SK-N-SH treated with all-trans-retinoic acid at 6 μM for 48 hours (cell line): ENCODE measurements around the gene OBSL1.

Source experiments
- ATAC-seq: fragments of 200-7000 bp; cut with Tn5 transposase; 3 replicates; pipeline ENCODE4 v1.9.1; 2020; ENCODE audit warnings: mild to moderate bottlenecking, moderate library complexity
- ARNTL ChIP-seq: fragments of 450-650 bp; formaldehyde crosslinking; IDR thresholded peaks from 2 replicates; pipeline ENCODE4 v1.5.0; 2020; ENCODE audit warnings: low read depth, mild to moderate bottlenecking, moderate library complexity, borderline replicate concordance
- BACH2 ChIP-seq: fragments of 250-450 bp; sonication (Bioruptor Pico); IDR thresholded peaks from 2 replicates; pipeline ENCODE4 v1.9.0; 2021; ENCODE audit warnings: mild to moderate bottlenecking, borderline replicate concordance
- CSDC2 ChIP-seq: fragments of 250-450 bp; sonication (Bioruptor Pico); IDR thresholded peaks from 2 replicates; pipeline ENCODE4 v1.5.0; 2020; ENCODE audit warnings: mild to moderate bottlenecking, moderate library complexity
- ESRRG ChIP-seq: fragments of 250-450 bp; sonication (Bioruptor Pico); IDR thresholded peaks from 2 replicates; pipeline ENCODE4 v1.6.1; 2021; ENCODE audit warnings: mild to moderate bottlenecking
- GLIS3 ChIP-seq: fragments of 250-450 bp; sonication (Bioruptor Pico); IDR thresholded peaks from 2 replicates; pipeline ENCODE4 v1.5.0; 2020; ENCODE audit warnings: mild to moderate bottlenecking, moderate library complexity
- ISL1 ChIP-seq: fragments of 250-450 bp; sonication (Bioruptor Pico); IDR thresholded peaks from 2 replicates; pipeline ENCODE4 v2.1.2; 2022; ENCODE audit warnings: mild to moderate bottlenecking, moderate library complexity
- OSR1 ChIP-seq: fragments of 250-450 bp; sonication (Bioruptor Pico); IDR thresholded peaks from 2 replicates; pipeline ENCODE4 v1.8.0; 2022; ENCODE audit warnings: moderate library complexity, mild to moderate bottlenecking, inconsistent platforms
- RARB ChIP-seq: fragments of 250-450 bp; sonication (Bioruptor Pico); IDR thresholded peaks from 2 replicates; pipeline ENCODE4 v1.8.0; 2021; ENCODE audit warnings: mild to moderate bottlenecking, moderate library complexity
- SNAI2 ChIP-seq: fragments of 250-450 bp; sonication (Bioruptor Pico); IDR thresholded peaks from 2 replicates; pipeline ENCODE4 v1.5.0; 2020; ENCODE audit warnings: mild to moderate bottlenecking, moderate library complexity
- TCF4 ChIP-seq: fragments of 250-450 bp; sonication (Bioruptor Pico); IDR thresholded peaks from 2 replicates; pipeline ENCODE4 v1.8.0; 2021; ENCODE audit warnings: mild to moderate bottlenecking, moderate library complexity, borderline replicate concordance
- TOX ChIP-seq: fragments of 250-450 bp; sonication (Bioruptor Pico); IDR thresholded peaks from 2 replicates; pipeline ENCODE4 v1.8.0; 2021; ENCODE audit warnings: mild to moderate bottlenecking, moderate library complexity, borderline replicate concordance
- ZC3H10 ChIP-seq: fragments of 250-450 bp; sonication (Bioruptor Pico); IDR thresholded peaks from 2 replicates; pipeline ENCODE4 v1.5.1; 2021; ENCODE audit warnings: mild to moderate bottlenecking, moderate library complexity
- ZFP3 ChIP-seq: fragments of 250-450 bp; sonication (Bioruptor Pico); IDR thresholded peaks from 2 replicates; pipeline ENCODE4 v1.5.0; 2020; ENCODE audit warnings: mild to moderate bottlenecking, moderate library complexity
- ZFP30 ChIP-seq: fragments of 450-650 bp; formaldehyde crosslinking; IDR thresholded peaks from 2 replicates; pipeline ENCODE4 v1.5.0; 2022; ENCODE audit warnings: mild to moderate bottlenecking, moderate library complexity
- ZNF565 ChIP-seq: fragments of 450-650 bp; formaldehyde crosslinking; conservative IDR thresholded peaks from 2 replicates; pipeline ENCODE4 v1.5.0; 2020; ENCODE audit warnings: low read depth, mild to moderate bottlenecking, moderate library complexity
- ZNF70 ChIP-seq: fragments of 450-650 bp; formaldehyde crosslinking; IDR thresholded peaks from 2 replicates; pipeline ENCODE4 v1.5.0; 2020; ENCODE audit warnings: mild to moderate bottlenecking, moderate library complexity
- TF ChIP-seq, protein P1 (sequence below): fragments of 250-450 bp; sonication (Bioruptor Pico); IDR thresholded peaks from 2 replicates; pipeline ENCODE4 v1.5.1; 2021; ENCODE audit warnings: mild to moderate bottlenecking, moderate library complexity
- TF ChIP-seq, protein P2 (sequence below): fragments of 250-450 bp; sonication (Bioruptor Pico); IDR thresholded peaks from 2 replicates; pipeline ENCODE4 v1.5.1; 2020; ENCODE audit warnings: low read depth, mild to moderate bottlenecking, moderate library complexity
- TF ChIP-seq, protein P3 (sequence below): fragments of 250-450 bp; sonication (Bioruptor Pico); IDR thresholded peaks from 2 replicates; pipeline ENCODE4 v1.8.0; 2021; ENCODE audit warnings: low read depth, mild to moderate bottlenecking, moderate library complexity, borderline replicate concordance
- TF ChIP-seq, protein P4 (sequence below): fragments of 250-450 bp; sonication (Bioruptor Pico); IDR thresholded peaks from 2 replicates; pipeline ENCODE4 v1.8.0; 2020; ENCODE audit warnings: mild to moderate bottlenecking, moderate library complexity, borderline replicate concordance

Gene OBSL1

DNA sequence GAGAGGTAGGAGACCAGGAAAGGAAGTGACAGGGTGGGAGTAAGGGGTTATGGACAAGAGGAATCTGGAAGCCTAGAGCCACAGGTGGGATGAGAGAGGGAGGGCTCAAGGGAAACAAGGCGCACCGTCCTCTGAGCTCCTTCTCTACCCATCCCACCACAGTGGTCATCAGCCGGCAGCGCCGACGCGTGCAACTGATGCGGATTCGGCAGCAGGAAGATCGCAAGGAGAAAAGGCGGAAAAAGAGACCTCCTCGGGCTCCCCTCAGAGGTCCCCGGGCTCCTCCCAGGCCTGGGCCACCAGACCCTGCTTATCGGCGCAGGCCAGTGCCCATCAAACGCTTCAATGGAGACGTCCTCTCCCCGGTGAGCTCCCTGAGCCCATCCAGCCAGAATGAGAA is 22.3 kb downstream of the OBSL1 start (continued):
- TF ChIP-seq, protein P1, sequence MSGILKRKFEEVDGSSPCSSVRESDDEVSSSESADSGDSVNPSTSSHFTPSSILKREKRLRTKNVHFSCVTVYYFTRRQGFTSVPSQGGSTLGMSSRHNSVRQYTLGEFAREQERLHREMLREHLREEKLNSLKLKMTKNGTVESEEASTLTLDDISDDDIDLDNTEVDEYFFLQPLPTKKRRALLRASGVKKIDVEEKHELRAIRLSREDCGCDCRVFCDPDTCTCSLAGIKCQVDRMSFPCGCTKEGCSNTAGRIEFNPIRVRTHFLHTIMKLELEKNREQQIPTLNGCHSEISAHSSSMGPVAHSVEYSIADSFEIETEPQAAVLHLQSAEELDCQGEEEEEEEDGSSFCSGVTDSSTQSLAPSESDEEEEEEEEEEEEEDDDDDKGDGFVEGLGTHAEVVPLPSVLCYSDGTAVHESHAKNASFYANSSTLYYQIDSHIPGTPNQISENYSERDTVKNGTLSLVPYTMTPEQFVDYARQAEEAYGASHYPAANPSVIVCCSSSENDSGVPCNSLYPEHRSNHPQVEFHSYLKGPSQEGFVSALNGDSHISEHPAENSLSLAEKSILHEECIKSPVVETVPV (CRISPR knock-in tag) = no peak
- TF ChIP-seq ZFP3 (CRISPR knock-in tag) (no peak), ZC3H10 (CRISPR knock-in tag) (no peak)
- TF ChIP-seq, protein P2, sequence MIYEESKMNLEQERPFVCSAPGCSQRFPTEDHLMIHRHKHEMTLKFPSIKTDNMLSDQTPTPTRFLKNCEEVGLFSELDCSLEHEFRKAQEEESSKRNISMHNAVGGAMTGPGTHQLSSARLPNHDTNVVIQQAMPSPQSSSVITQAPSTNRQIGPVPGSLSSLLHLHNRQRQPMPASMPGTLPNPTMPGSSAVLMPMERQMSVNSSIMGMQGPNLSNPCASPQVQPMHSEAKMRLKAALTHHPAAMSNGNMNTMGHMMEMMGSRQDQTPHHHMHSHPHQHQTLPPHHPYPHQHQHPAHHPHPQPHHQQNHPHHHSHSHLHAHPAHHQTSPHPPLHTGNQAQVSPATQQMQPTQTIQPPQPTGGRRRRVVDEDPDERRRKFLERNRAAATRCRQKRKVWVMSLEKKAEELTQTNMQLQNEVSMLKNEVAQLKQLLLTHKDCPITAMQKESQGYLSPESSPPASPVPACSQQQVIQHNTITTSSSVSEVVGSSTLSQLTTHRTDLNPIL = no peak
- TF ChIP-seq, protein P3, sequence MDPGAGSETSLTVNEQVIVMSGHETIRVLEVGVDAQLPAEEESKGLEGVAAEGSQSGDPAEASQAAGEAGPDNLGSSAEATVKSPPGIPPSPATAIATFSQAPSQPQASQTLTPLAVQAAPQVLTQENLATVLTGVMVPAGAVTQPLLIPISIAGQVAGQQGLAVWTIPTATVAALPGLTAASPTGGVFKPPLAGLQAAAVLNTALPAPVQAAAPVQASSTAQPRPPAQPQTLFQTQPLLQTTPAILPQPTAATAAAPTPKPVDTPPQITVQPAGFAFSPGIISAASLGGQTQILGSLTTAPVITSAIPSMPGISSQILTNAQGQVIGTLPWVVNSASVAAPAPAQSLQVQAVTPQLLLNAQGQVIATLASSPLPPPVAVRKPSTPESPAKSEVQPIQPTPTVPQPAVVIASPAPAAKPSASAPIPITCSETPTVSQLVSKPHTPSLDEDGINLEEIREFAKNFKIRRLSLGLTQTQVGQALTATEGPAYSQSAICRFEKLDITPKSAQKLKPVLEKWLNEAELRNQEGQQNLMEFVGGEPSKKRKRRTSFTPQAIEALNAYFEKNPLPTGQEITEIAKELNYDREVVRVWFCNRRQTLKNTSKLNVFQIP (CRISPR knock-in tag) = no peak
- TF ChIP-seq, all 23 proteins: peak for 0

DNA sequence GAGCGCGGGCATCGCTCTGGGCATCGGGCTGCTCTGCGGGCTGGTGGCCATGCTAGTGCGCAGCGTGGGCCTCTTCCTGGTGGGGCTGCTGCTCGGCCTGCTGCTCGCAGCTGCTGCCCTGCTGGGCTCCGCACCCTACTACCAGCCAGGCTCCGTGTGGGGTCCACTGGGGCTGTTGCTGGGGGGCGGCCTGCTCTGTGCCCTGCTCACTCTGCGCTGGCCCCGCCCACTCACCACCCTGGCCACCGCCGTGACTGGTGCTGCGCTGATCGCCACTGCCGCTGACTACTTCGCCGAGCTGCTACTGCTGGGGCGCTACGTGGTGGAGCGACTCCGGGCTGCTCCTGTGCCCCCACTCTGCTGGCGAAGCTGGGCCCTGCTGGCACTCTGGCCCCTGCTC is 23.7 kb downstream of the OBSL1 start:
- ATAC-seq = no peak
- TF ChIP-seq TCF4 (CRISPR knock-in tag) (no peak), CSDC2 (CRISPR knock-in tag) (no peak), ZC3H10 (CRISPR knock-in tag) (no peak), ZNF70 (CRISPR knock-in tag) (no peak), SNAI2 (CRISPR knock-in tag) (no peak), OSR1 (CRISPR knock-in tag) (no peak), ZFP3 (CRISPR knock-in tag) (no peak), TOX (CRISPR knock-in tag) (no peak), ISL1 (CRISPR knock-in tag) (no peak), BACH2 (CRISPR knock-in tag) (no peak), ZFP30 (CRISPR knock-in tag) (no peak)
- TF ChIP-seq, protein P4, sequence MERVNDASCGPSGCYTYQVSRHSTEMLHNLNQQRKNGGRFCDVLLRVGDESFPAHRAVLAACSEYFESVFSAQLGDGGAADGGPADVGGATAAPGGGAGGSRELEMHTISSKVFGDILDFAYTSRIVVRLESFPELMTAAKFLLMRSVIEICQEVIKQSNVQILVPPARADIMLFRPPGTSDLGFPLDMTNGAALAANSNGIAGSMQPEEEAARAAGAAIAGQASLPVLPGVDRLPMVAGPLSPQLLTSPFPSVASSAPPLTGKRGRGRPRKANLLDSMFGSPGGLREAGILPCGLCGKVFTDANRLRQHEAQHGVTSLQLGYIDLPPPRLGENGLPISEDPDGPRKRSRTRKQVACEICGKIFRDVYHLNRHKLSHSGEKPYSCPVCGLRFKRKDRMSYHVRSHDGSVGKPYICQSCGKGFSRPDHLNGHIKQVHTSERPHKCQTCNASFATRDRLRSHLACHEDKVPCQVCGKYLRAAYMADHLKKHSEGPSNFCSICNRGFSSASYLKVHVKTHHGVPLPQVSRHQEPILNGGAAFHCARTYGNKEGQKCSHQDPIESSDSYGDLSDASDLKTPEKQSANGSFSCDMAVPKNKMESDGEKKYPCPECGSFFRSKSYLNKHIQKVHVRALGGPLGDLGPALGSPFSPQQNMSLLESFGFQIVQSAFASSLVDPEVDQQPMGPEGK = no peak
- TF ChIP-seq, protein P2 = no peak
- TF ChIP-seq, protein P1 (CRISPR knock-in tag) = no peak

DNA sequence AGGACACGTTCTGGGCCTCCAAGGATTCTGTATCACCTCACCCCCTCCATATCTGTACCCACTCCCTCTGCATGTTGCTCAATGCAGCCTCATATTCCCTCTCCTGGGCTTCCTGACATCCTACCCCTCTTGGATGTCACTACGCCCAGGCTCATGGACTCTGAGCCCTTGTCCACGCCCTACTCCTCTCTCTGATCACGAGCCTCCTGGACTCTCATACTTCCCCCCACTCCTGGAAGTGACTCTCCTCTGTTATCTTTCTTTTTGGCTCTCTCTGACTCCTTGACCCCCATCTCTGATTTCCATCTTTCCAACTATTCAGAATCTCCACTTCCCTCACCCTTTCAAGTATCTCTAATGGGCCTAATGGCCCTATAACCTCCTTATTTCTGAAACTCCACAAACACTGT is 25.4 kb downstream of the OBSL1 start:
- no peak for ATAC-seq
- TF ChIP-seq ESRRG (CRISPR knock-in tag) = no peak
- no peak for TF ChIP-seq CSDC2 (CRISPR knock-in tag)
- TF ChIP-seq ARNTL = no peak
- TF ChIP-seq ZFP3 (CRISPR knock-in tag) = no peak
- no peak for TF ChIP-seq RARB (CRISPR knock-in tag)
- TF ChIP-seq SNAI2 (CRISPR knock-in tag) = no peak
- no peak for TF ChIP-seq OSR1 (CRISPR knock-in tag)
- no peak for TF ChIP-seq ZNF565 (CRISPR knock-in tag)
- TF ChIP-seq, protein P2 = no peak
- TF ChIP-seq, protein P1 (CRISPR knock-in tag) = no peak
- TF ChIP-seq, protein P4 = no peak
- TF ChIP-seq GLIS3 (CRISPR knock-in tag) = no peak
- TF ChIP-seq ZC3H10 (CRISPR knock-in tag) = no peak
- TF ChIP-seq TCF4 (CRISPR knock-in tag) = no peak
